GM12892 (cell line): ENCODE data around the gene PLEKHG1.

Experiments used
- POLR2A ChIP-seq: IDR thresholded peaks from 2 replicates; pipeline ENCODE4 v1.6.1; 2011; ENCODE audit warnings: low read depth, low read length, control low read depth
- POLR2AphosphoS5 ChIP-seq: IDR thresholded peaks from 2 replicates; pipeline ENCODE4 v1.6.1; 2011; ENCODE audit warnings: low read depth, low read length, control low read depth
- TAF1 ChIP-seq: IDR thresholded peaks from 2 replicates; pipeline ENCODE4 v1.6.1; 2011; ENCODE audit warnings: low read depth, mild to moderate bottlenecking, control low read depth, low read length, borderline replicate concordance

- TF ChIP-seq POLR2AphosphoS5 (no peak), POLR2A (no peak), TAF1 (no peak)
These were observed 30.5 kb upstream of the PLEKHG1 start for GRCh38 chr6:150569161-150569560.
